ENCODE data around the gene HDAC2. TPM values are rescaled to one million over a fixed set of nuclear protein-coding genes. Genes with fewer than 3 reads are reported as not detected.

The HDAC2 gene
- total RNA-seq, 4 donors from 2014 or later = 39.5 to 52.0 (median 42.6) TPM

- Histone ChIP-seq H3K27ac (replicated peaks in 1 of 4) (no peak overlapping the region), H3K9me3 (no peaks in the 10 kb centered on the region), H3K27me3 (no peaks in the 10 kb centered on the region), H3K4me1 (peaks cover 0 to 12% (median 9%) of the 10 kb centered on the region in 4 donors), H3K4me3 (no peak overlapping the region), H3K36me3 (peaks cover 0 to 29% (median 18%) of the 10 kb centered on the region in 4 donors)
- TF ChIP-seq EP300 (IDR thresholded peaks at IDR 0.05) = no peak
- DNase-seq (ENCODE audit: extremely low spot score) = no peak
- WGBS = 86% methylated on average over 1 of the region's 1 CpG
- intact Hi-C loops (cut with DNase I) = no loop called here
Observed at GRCh38 chr6:113959235-113959634, 11.7 kb downstream of the HDAC2 start.

GRCh38 chr6:113954653-113955052 lies 16.3 kb downstream of the HDAC2 start:
- Histone ChIP-seq H3K4me3 (no peak overlapping the region), H3K36me3 (peaks cover 0 to 66% (median 33%) of the 10 kb centered on the region in 4 donors), H3K27ac (replicated peaks in 1 of 4) (no peak overlapping the region), H3K9me3 (no peaks in the 10 kb centered on the region), H3K4me1 (no peaks in the 10 kb centered on the region), H3K27me3 (no peaks in the 10 kb centered on the region)
- WGBS = 88% methylated on average over 1 of the region's 1 CpG
- intact Hi-C loops (cut with DNase I) = no loop called here
- TF ChIP-seq POLR2AphosphoS5 (IDR thresholded peaks at IDR 0.05) (no peak), EP300 (IDR thresholded peaks at IDR 0.05) (no peak), POLR2A (IDR thresholded peaks at IDR 0.05; ENCODE audit: low read depth) (no peak), CTCF (IDR thresholded peaks at IDR 0.05) (no peak)
- DNase-seq (ENCODE audit: extremely low spot score) = no peak

- peaks cover 0 to 73% (median 39%) of the 10 kb centered on the region in 4 donors for H3K36me3 ChIP-seq
- intact Hi-C loops (cut with DNase I) = no loop called here
- DNase-seq (ENCODE audit: extremely low spot score) = no peak
- no peak overlapping the region for H3K27ac ChIP-seq (replicated peaks in 1 of 4)
- H3K27me3 ChIP-seq = no peaks in the 10 kb centered on the region
- H3K9me3 ChIP-seq = no peaks in the 10 kb centered on the region
- no peaks in the 10 kb centered on the region for H3K4me1 ChIP-seq
- TF ChIP-seq POLR2A (IDR thresholded peaks at IDR 0.05; ENCODE audit: low read depth) = no peak
- no peak for TF ChIP-seq EP300 (IDR thresholded peaks at IDR 0.05)
- H3K4me3 ChIP-seq = no peak overlapping the region
Observed at GRCh38 chr6:113953346-113953745, 17.6 kb downstream of the HDAC2 start.

GRCh38 chr6:113949499-113949898 lies 21.4 kb downstream of the HDAC2 start:
- Histone ChIP-seq H3K9me3 (no peaks in the 10 kb centered on the region), H3K36me3 (peaks cover 4 to 65% (median 36%) of the 10 kb centered on the region in 4 donors), H3K4me3 (no peak overlapping the region), H3K27me3 (no peaks in the 10 kb centered on the region), H3K27ac (replicated peaks in 1 of 4) (no peak overlapping the region), H3K4me1 (no peaks in the 10 kb centered on the region)
- WGBS = 85% methylated on average over 8 of the region's 8 CpGs
- intact Hi-C loops (cut with DNase I) = no loop called here
- TF ChIP-seq POLR2A (IDR thresholded peaks at IDR 0.05; ENCODE audit: low read depth) (no peak), POLR2AphosphoS5 (IDR thresholded peaks at IDR 0.05) (no peak), EP300 (IDR thresholded peaks at IDR 0.05) (no peak), CTCF (IDR thresholded peaks at IDR 0.05) (no peak)
- no peak for DNase-seq (ENCODE audit: extremely low spot score)

- no peak overlapping the region for H3K27ac ChIP-seq (replicated peaks in 1 of 4)
- DNase-seq (ENCODE audit: extremely low spot score) = no peak
- no peaks in the 10 kb centered on the region for H3K9me3 ChIP-seq
- WGBS = 100% methylated on average over 2 of the region's 2 CpGs
- H3K36me3 ChIP-seq = peaks cover 12 to 74% (median 56%) of the 10 kb centered on the region in 4 donors
- no peaks in the 10 kb centered on the region for H3K27me3 ChIP-seq
- H3K4me3 ChIP-seq = no peak overlapping the region
- TF ChIP-seq POLR2AphosphoS5 (IDR thresholded peaks at IDR 0.05) = no peak
- no peak for TF ChIP-seq EP300 (IDR thresholded peaks at IDR 0.05)
- TF ChIP-seq CTCF (IDR thresholded peaks at IDR 0.05) = no peak
- no peak for TF ChIP-seq POLR2A (IDR thresholded peaks at IDR 0.05; ENCODE audit: low read depth)
- no peaks in the 10 kb centered on the region for H3K4me1 ChIP-seq
- intact Hi-C loops (cut with DNase I) = no loop called here
Observed at GRCh38 chr6:113944701-113945100, 26.2 kb downstream of the HDAC2 start.

- Histone ChIP-seq H3K4me1 (no peaks in the 10 kb centered on the region), H3K36me3 (peaks cover 11 to 63% (median 51%) of the 10 kb centered on the region in 4 donors), H3K27me3 (no peaks in the 10 kb centered on the region), H3K9me3 (no peaks in the 10 kb centered on the region), H3K4me3 (no peak overlapping the region), H3K27ac (replicated peaks in 1 of 4) (no peak overlapping the region)
- no peak for DNase-seq (ENCODE audit: extremely low spot score)
- no peak for TF ChIP-seq EP300 (IDR thresholded peaks at IDR 0.05)
- intact Hi-C loops (cut with DNase I) = no loop called here
Observed at GRCh38 chr6:113939825-113940224, 31.1 kb downstream of the HDAC2 start.
